Measurements from ENCODE around the gene MYMK. TPM values are rescaled to one million over a fixed set of nuclear protein-coding genes. Genes with fewer than 3 reads are reported as not detected.

MYMK gene
- total RNA-seq, 1 donor from 2014 or later: not detected

- no peak for TF ChIP-seq CTCF (IDR thresholded peaks at IDR 0.05; ENCODE audit: partially characterized antibody, unreplicated experiment)
- H3K27ac Mint-ChIP-seq (ENCODE audit: unreplicated experiment): no peak overlapping the region
- H3K4me3 Mint-ChIP-seq (ENCODE audit: unreplicated experiment): no peak overlapping the region
- DNase-seq: peak; percentile 6
- H3K27me3 Mint-ChIP-seq (ENCODE audit: unreplicated experiment): peaks cover 10% of the 10 kb centered on the region
- H3K36me3 Mint-ChIP-seq (ENCODE audit: unreplicated experiment): peaks cover 16% of the 10 kb centered on the region
- peaks cover 16% of the 10 kb centered on the region for H3K9me3 Mint-ChIP-seq (ENCODE audit: unreplicated experiment)
- peaks cover 11% of the 10 kb centered on the region for H3K4me1 Mint-ChIP-seq (ENCODE audit: low read depth, unreplicated experiment)
Observed at GRCh38 chr9:133499132-133499891, 25.4 kb downstream of the MYMK start.

- no peak overlapping the region for H3K4me3 Mint-ChIP-seq (ENCODE audit: unreplicated experiment)
- TF ChIP-seq CTCF (IDR thresholded peaks at IDR 0.05; ENCODE audit: partially characterized antibody, unreplicated experiment): no peak
- peaks cover 10% of the 10 kb centered on the region for H3K36me3 Mint-ChIP-seq (ENCODE audit: unreplicated experiment)
- H3K4me1 Mint-ChIP-seq (ENCODE audit: low read depth, unreplicated experiment): peaks cover 14% of the 10 kb centered on the region
- peaks cover 16% of the 10 kb centered on the region for H3K9me3 Mint-ChIP-seq (ENCODE audit: unreplicated experiment)
- H3K27ac Mint-ChIP-seq (ENCODE audit: unreplicated experiment): no peak overlapping the region
- H3K27me3 Mint-ChIP-seq (ENCODE audit: unreplicated experiment): peaks cover 8% of the 10 kb centered on the region
- DNase-seq: no peak
Observed at GRCh38 chr9:133496861-133497842, 27.6 kb downstream of the MYMK start.

DNA sequence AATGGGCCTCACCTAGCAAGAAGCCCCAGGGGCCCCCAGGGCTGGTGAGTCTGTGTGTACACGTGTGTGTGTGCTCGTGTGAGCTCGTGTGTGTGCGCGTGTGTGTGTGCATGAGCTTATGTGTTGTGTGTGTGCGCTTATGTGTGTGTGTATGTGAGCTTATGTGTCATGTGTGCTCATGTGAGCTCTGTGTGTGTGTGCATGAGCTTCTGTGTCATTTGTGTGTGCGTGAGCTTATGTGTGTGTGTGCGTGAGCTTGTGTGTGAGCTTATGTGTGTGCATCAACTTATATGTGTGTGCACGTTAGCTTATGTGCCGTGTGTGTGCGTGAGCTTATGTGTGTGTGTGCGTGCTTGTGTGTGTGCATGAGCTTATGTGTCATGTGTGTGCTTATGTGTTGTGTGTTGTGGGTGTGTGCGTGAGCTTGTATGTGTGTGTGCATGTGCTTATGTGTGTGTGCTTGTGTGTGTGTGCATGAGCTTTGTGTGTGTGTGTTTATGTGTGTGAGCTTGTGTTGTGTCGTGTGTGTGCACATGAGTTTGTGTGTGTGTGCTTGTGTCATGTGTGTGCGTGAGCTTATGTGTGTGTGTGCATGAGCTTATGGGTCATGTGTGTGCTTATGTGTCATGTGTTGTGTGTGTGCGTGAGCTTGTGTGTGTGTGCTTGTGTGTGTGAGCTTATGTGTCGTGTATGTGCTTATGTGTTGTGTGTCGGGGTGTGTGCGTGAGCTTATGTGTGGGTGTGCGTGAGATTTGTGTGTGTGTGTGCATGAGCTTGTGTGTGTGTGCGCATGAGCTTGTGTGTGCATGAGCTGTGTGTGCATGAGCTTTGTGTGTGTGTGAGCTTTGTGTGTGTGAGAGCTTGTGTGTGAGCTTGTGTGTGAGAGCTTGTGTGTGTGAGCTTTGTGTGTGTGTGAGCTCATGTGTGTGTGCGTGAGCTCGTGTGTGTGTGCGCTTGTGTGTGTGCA is 29.1 kb downstream of the MYMK start:
- Mint-ChIP-seq H3K27ac (ENCODE audit: unreplicated experiment) (no peak overlapping the region), H3K4me1 (ENCODE audit: low read depth, unreplicated experiment) (peaks cover 14% of the 10 kb centered on the region), H3K9me3 (ENCODE audit: unreplicated experiment) (peaks cover 12% of the 10 kb centered on the region), H3K4me3 (ENCODE audit: unreplicated experiment) (no peak overlapping the region), H3K36me3 (ENCODE audit: unreplicated experiment) (no peaks in the 10 kb centered on the region), H3K27me3 (ENCODE audit: unreplicated experiment) (peaks cover 8% of the 10 kb centered on the region)
- TF ChIP-seq CTCF (IDR thresholded peaks at IDR 0.05; ENCODE audit: partially characterized antibody, unreplicated experiment): no peak
- DNase-seq: no peak

DNA sequence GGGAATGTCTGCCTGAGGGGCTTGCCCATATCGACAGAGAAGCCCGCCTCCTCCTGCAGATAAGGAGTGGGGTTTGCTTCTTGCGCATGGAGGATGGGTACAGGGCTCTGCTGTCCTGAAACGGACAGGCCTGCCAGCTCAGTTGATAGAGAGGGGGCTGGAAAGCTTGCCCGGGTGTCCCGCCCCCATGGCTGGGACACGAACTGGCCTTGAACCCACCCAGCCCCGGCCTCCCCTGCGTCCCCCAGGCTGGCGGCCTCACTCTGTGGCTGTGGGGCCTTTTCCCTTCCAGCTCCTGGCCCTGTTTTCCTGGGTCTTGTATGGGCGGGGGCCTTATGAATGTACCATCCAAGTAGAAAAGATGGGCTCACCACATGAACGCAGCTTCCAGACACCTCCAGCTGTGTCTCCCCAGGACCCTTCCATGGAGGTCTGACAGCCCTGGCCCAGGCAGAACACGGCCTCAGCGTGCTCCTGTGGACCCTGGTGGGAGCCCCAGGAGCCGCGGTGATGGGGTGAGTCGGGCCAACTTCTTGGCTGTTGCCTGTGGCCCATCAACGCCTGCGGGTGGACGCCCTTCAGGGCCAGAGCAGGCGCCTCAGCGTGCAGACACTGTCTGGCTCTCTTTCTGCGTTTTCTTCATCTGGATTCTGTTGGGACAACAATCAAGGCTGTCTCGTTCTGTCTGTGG is 30.0 kb downstream of the MYMK start:
- Mint-ChIP-seq H3K9me3 (ENCODE audit: unreplicated experiment) (peaks cover 9% of the 10 kb centered on the region), H3K4me1 (ENCODE audit: low read depth, unreplicated experiment) (peaks cover 10% of the 10 kb centered on the region), H3K27me3 (ENCODE audit: unreplicated experiment) (peaks cover 3% of the 10 kb centered on the region), H3K27ac (ENCODE audit: unreplicated experiment) (no peak overlapping the region), H3K4me3 (ENCODE audit: unreplicated experiment) (no peak overlapping the region), H3K36me3 (ENCODE audit: unreplicated experiment) (no peaks in the 10 kb centered on the region)
- TF ChIP-seq CTCF (IDR thresholded peaks at IDR 0.05; ENCODE audit: partially characterized antibody, unreplicated experiment): no peak
- peak; percentile 9 for DNase-seq

Data from glutamatergic neuron (in vitro differentiated cells).